Adrenal gland (tissue), 12 donors: ENCODE results near the gene MALL. TPM values are rescaled to one million over a fixed set of nuclear protein-coding genes. Genes with fewer than 3 reads are reported as not detected.
"Not testable (repeated sequence)": the region's sequence is repeated elsewhere in the genome, so short reads cannot be mapped to it uniquely, and the experiment has no call there.

Experiments
- DNase-seq, 7 donors: peaks; one replicate each; pipeline ENCODE4 v3.0.0-alpha.2; 2019 to 2020
- H3K27ac ChIP-seq, 5 donors: fragments of 200-600 bp; sonication (generic) in 4 of 5; 1 replicate in 3 of 5; 2 replicates in 2 of 5; pipeline versions ENCODE4 v1.5.1 to v1.8.0; 2016 to 2020; ENCODE audit warnings: mild to moderate bottlenecking in 1 of 5
- H3K27me3 ChIP-seq: fragments of 200-600 bp; 2 replicates; pipeline ENCODE4 v1.8.0; 2021
- H3K36me3 ChIP-seq, 2 donors: fragments of 200-600 bp; replicated peaks in 1 of 2; 1 replicate in 1 of 2; 2 replicates in 1 of 2; pipeline versions ENCODE4 v1.5.1 to v1.8.0; 2018 to 2022
- H3K4me1 ChIP-seq, 2 donors: fragments of 200-600 bp; replicated peaks in 1 of 2; 1 replicate in 1 of 2; 2 replicates in 1 of 2; pipeline versions ENCODE4 v1.5.1 to v1.8.0; 2018 to 2021
- H3K4me3 ChIP-seq, 4 donors: fragments of 200-600 bp; sonication (generic) in 3 of 4; one replicate each; pipeline ENCODE4 v1.5.1; 2016 to 2018
- H3K9me3 ChIP-seq, 3 donors: fragments of 200-600 bp; sonication (generic) in 1 of 3; replicated peaks in 1 of 3; 1 replicate in 2 of 3; 2 replicates in 1 of 3; pipeline versions ENCODE4 v1.5.1 to v1.8.0; 2016 to 2021
- CTCF ChIP-seq, 6 experiments: fragments of 450-650 bp in 4 of 6; fragments of 200-600 bp in 2 of 6; sonication (generic) in 1 of 6; IDR thresholded peaks; 1 replicate in 5 of 6; 2 replicates in 1 of 6; pipeline versions ENCODE4 v1.5.1 to v1.8.0; 2016 to 2021; ENCODE audit warnings: antibody characterized with exemption in 6 of 6, mild to moderate bottlenecking in 2 of 6, moderate library complexity in 1 of 6
- POLR2A ChIP-seq, 2 donors: fragments of 450-650 bp; IDR thresholded peaks; one replicate each; pipeline ENCODE4 v1.6.1; 2017; ENCODE audit warnings: antibody characterized with exemption in 2 of 2, mild to moderate bottlenecking in 2 of 2, moderate library complexity in 1 of 2
- WGBS, 4 donors: extraction: QIAGEN DNeasy Blood & Tissue Kit in 2 of 4; methylation state at CpG; one replicate each; pipeline versions ENCODE4 v1.1.5 to v1.1.7; 2013 to 2017; 5-methylcytosine and 5-hydroxymethylcytosine counted together
- intact Hi-C, 2 donors: fragments of 100-400 bp; cut with DNase I; formaldehyde crosslinking; loops; one replicate each; pipeline versions ENCODE4 v1.14.1 to v1.15.0; 2022 to 2023
- polyA plus RNA-seq, 3 donors: library from polyadenylated mRNA; stranded (reverse); fragments of 200-250 nt in 2 of 3; fragments of 350-450 nt in 1 of 3; fragmentation: Illumina TruSeq in 1 of 3; extraction: RNeasy Lipid Tissue Mini Kit (QIAGEN cat#74804) in 1 of 3; gene quantifications; one replicate each; pipeline ENCODE4 v1.2.3, GENCODE V29; 2013 to 2014
- total RNA-seq, 9 donors: library from RNA; depleted of rRNA in 4 of 9; stranded (reverse); fragments of >200 nt in 4 of 9; fragments of 120-200 nt in 1 of 9; fragmentation: NEBNext Ultra II Directional in 1 of 9; extraction: Animal tissue kit (Norgen Biotek cat#: 25700) in 1 of 9; gene quantifications; one replicate each; pipeline versions ENCODE4 v1.1.0 to v1.2.4, GENCODE V29; 2013 to 2023
- donor health status: healthy with polysubstance abuse.
- donor health status: Bipolar disorder and iron deficiency.
- donor health status: DM: yes; HTN: yes; CAD: no.
- donor health status: DM: no; HTN: no; CAD: no.
- donor health status: DM: no; HTN: no; CAD: no.
- donor health status: DM: yes; HTN: yes; CAD: no.

MALL gene
- total and polyA plus RNA-seq, 12 donors: 0.94 to 10.1 (median 4.8) TPM

GRCh38 chr2:110099471-110100225, 16.0 kb downstream of the MALL start:
- WGBS, 4 donors: 79 to 86% (median 84%) methylated on average over 5 to 10 of the region's 10 CpGs

GRCh38 chr2:110099038-110099425, 16.6 kb downstream of the MALL start:
- 78 to 91% (median 87%) methylated on average over 6 of the region's 6 CpGs for WGBS, 4 donors
- peak overlapping the region in 1 of 5 donors; percentile 2 for H3K27ac ChIP-seq
- peak in 1 of 7 donors; percentile 46 for DNase-seq

More at GRCh38 chr2:110099471-110100225, 16.0 kb downstream of the MALL start:
- H3K4me3 ChIP-seq: no peak overlapping the region
- peak in 1 of 7 donors; percentile 47 for DNase-seq
- peaks cover 6 to 16% of the 10 kb centered on the region in 2 donors for H3K4me1 ChIP-seq
- no peaks in the 10 kb centered on the region for H3K9me3 ChIP-seq
- TF ChIP-seq POLR2A (IDR thresholded peaks at IDR 0.05) (no peak), CTCF (IDR thresholded peaks at IDR 0.05) (no peak)
- no peaks in the 10 kb centered on the region for H3K27me3 ChIP-seq
- no peaks in the 10 kb centered on the region for H3K36me3 ChIP-seq
- H3K27ac ChIP-seq: peak overlapping the region in 1 of 5 donors; percentile 96
- intact Hi-C loops: no loop called here

GRCh38 chr2:110097506-110098220, 18.0 kb downstream of the MALL start:
- no peak for TF ChIP-seq POLR2A (IDR thresholded peaks at IDR 0.05)
- TF ChIP-seq CTCF (IDR thresholded peaks at IDR 0.05): no peak
- WGBS, 4 donors: 82 to 89% (median 83%) methylated on average over 14 of the region's 14 CpGs
- peaks cover 6 to 16% of the 10 kb centered on the region in 2 donors for H3K4me1 ChIP-seq

More at GRCh38 chr2:110099038-110099425, 16.6 kb downstream of the MALL start:
- peaks cover 6 to 16% of the 10 kb centered on the region in 2 donors for H3K4me1 ChIP-seq
- TF ChIP-seq CTCF (IDR thresholded peaks at IDR 0.05) (no peak), POLR2A (IDR thresholded peaks at IDR 0.05) (no peak)
- no peaks in the 10 kb centered on the region for H3K9me3 ChIP-seq
- intact Hi-C loops: no loop called here
- no peak overlapping the region for H3K4me3 ChIP-seq
- no peaks in the 10 kb centered on the region for H3K27me3 ChIP-seq
- no peaks in the 10 kb centered on the region for H3K36me3 ChIP-seq

GRCh38 chr2:110095994-110096633, 19.5 kb downstream of the MALL start:
- no peaks in the 10 kb centered on the region for H3K9me3 ChIP-seq
- intact Hi-C loops: no loop called here
- TF ChIP-seq CTCF (IDR thresholded peaks at IDR 0.05) (no peak), POLR2A (IDR thresholded peaks at IDR 0.05) (no peak)
- H3K36me3 ChIP-seq: no peaks in the 10 kb centered on the region
- peak in 1 of 7 donors; percentile 37 for DNase-seq
- no peaks in the 10 kb centered on the region for H3K27me3 ChIP-seq
- H3K27ac ChIP-seq: no peak overlapping the region
- peaks cover 5 to 6% of the 10 kb centered on the region in 2 donors for H3K4me1 ChIP-seq
- H3K4me3 ChIP-seq: no peak overlapping the region
- 82 to 94% (median 90%) methylated on average over 6 to 8 of the region's 8 CpGs for WGBS, 4 donors

More at GRCh38 chr2:110097506-110098220, 18.0 kb downstream of the MALL start:
- DNase-seq: peak in 1 of 7 donors; percentile 35
- Histone ChIP-seq H3K36me3 (no peaks in the 10 kb centered on the region), H3K27ac (no peak overlapping the region), H3K4me3 (no peak overlapping the region), H3K9me3 (no peaks in the 10 kb centered on the region), H3K27me3 (no peaks in the 10 kb centered on the region)
- intact Hi-C loops: no loop called here

- H3K27me3 ChIP-seq, H3K4me1 ChIP-seq, H3K27ac ChIP-seq, DNase-seq, H3K4me3 ChIP-seq, intact Hi-C loops, H3K9me3 ChIP-seq, H3K36me3 ChIP-seq: not testable (repeated sequence)
- 56 to 73% (median 66%) methylated on average over 4 to 5 of the region's 6 CpGs for whole genome bisulfite sequencing, 4 donors
Measured at GRCh38 chr2:110094884-110095534, 20.6 kb downstream of the MALL start.

GRCh38 chr2:110093924-110094323, 21.7 kb downstream of the MALL start:
- DNase-seq, H3K9me3 ChIP-seq, H3K4me3 ChIP-seq, H3K27me3 ChIP-seq, intact Hi-C loops, H3K4me1 ChIP-seq, H3K27ac ChIP-seq, H3K36me3 ChIP-seq: not testable (repeated sequence)
- no CpG with 5 or more reads among the region's 6 CpGs for WGBS, 4 donors
